Astrocyte (in vitro differentiated cells and primary cell): ENCODE measurements around the gene NTM. TPM values are rescaled to one million over a fixed set of nuclear protein-coding genes. Genes with fewer than 3 reads are reported as not detected.

Experiments used
- DNase-seq: peaks from one replicate; pipeline ENCODE4 v3.0.0-alpha.2; 2010; ENCODE audit warnings: low read depth
- FAIRE-seq: peaks from 2 replicates; lab custom pipeline; 2011; peaks lifted over from hg19 to GRCh38; lab: Jason Lieb, UNC
- H2AFZ ChIP-seq: 2 replicates; pipeline ENCODE4 v1.6.0; 2012; ENCODE audit warnings: low read depth, low read length, inconsistent platforms
- H3K27ac ChIP-seq: 2 replicates; pipeline ENCODE4 v1.5.1; 2011; ENCODE audit warnings: low read depth, low read length, inconsistent platforms
- H3K27me3 ChIP-seq: 2 replicates; pipeline ENCODE4 v1.6.0; 2011; ENCODE audit warnings: low read length, inconsistent platforms; ENCODE audit not compliant: insufficient read depth
- H3K36me3 ChIP-seq: 2 replicates; pipeline ENCODE4 v1.5.1; 2011; ENCODE audit warnings: low read length, inconsistent platforms; ENCODE audit not compliant: insufficient read depth
- H3K4me1 ChIP-seq: 2 replicates; pipeline ENCODE4 v1.5.1; 2011; ENCODE audit warnings: low read length, inconsistent platforms; ENCODE audit not compliant: insufficient read depth
- H3K4me2 ChIP-seq: 2 replicates; pipeline ENCODE4 v1.6.0; 2012; ENCODE audit warnings: low read length, inconsistent platforms
- H3K4me3 ChIP-seq: 2 replicates; pipeline ENCODE4 v1.5.1; 2011; ENCODE audit warnings: low read depth, mild to moderate bottlenecking, low read length, inconsistent platforms; ENCODE audit not compliant: insufficient read depth
- H3K79me2 ChIP-seq: 2 replicates; pipeline ENCODE4 v1.6.0; 2012; ENCODE audit warnings: mild to moderate bottlenecking, low read length, inconsistent platforms; ENCODE audit not compliant: insufficient read depth
- H3K9ac ChIP-seq: 2 replicates; pipeline ENCODE4 v1.6.0; 2012; ENCODE audit warnings: mild to moderate bottlenecking, low read length, inconsistent platforms
- H3K9me3 ChIP-seq: 2 replicates; pipeline ENCODE4 v1.5.1; 2012; ENCODE audit warnings: low read depth, mild to moderate bottlenecking, low read length, inconsistent platforms; ENCODE audit not compliant: insufficient read depth
- H4K20me1 ChIP-seq: 2 replicates; pipeline ENCODE4 v1.6.0; 2012; ENCODE audit warnings: low read length, inconsistent platforms; ENCODE audit not compliant: insufficient read depth
- H3K27ac Mint-ChIP-seq: one replicate; pipeline ENCODE4 v1.8.0; 2021; ENCODE audit warnings: mild to moderate bottlenecking, mixed read lengths; ENCODE audit not compliant: unreplicated experiment
- H3K27me3 Mint-ChIP-seq: one replicate; pipeline ENCODE4 v1.8.0; 2021; ENCODE audit warnings: low read depth, mixed read lengths; ENCODE audit not compliant: unreplicated experiment
- H3K36me3 Mint-ChIP-seq: one replicate; pipeline ENCODE4 v1.8.0; 2021; ENCODE audit warnings: low read depth, mixed read lengths; ENCODE audit not compliant: unreplicated experiment
- H3K4me1 Mint-ChIP-seq: one replicate; pipeline ENCODE4 v1.8.0; 2021; ENCODE audit warnings: low read depth, mixed read lengths; ENCODE audit not compliant: unreplicated experiment
- H3K4me3 Mint-ChIP-seq: one replicate; pipeline ENCODE4 v1.8.0; 2021; ENCODE audit warnings: mild to moderate bottlenecking, moderate library complexity, mixed read lengths; ENCODE audit not compliant: unreplicated experiment
- H3K9me3 Mint-ChIP-seq: one replicate; pipeline ENCODE4 v1.8.0; 2021; ENCODE audit warnings: mild to moderate bottlenecking, mixed read lengths; ENCODE audit not compliant: unreplicated experiment
- CTCF ChIP-seq: IDR thresholded peaks from 2 replicates; pipeline ENCODE4 v1.5.1; 2011; ENCODE audit warnings: low read depth, mild to moderate bottlenecking, inconsistent platforms, low read length, moderate library complexity; ENCODE audit not compliant: insufficient read depth
- EZH2 ChIP-seq: IDR thresholded peaks from 2 replicates; pipeline ENCODE4 v1.6.1; 2012; ENCODE audit warnings: mild to moderate bottlenecking, low read length, inconsistent platforms; ENCODE audit not compliant: insufficient read depth
- total RNA-seq: library from RNA; stranded (reverse); gene quantifications from 2 replicates; pipeline ENCODE4 v1.2.1, GENCODE V29; 2021

Gene NTM
- total RNA-seq, 1 donor from 2014 or later = 98.2 TPM

DNA sequence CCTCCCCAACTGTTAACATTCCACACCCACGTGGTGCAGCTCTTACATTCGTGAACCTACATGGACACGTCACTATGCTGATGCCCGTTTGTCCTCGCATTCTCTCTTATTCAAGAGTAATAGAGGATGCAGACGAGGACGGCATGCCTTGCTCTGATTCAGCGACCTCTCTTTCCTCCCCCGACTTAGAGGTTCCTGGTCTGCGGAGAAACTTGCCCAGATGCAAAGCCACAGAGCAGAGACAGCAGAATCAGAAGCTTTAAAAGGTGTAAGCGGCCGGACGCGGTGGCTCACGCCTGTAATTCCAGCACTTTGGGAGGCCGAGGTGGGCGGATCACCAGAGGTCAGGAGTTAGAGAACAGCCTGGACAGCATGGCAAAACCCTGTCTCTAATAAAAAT lies 288.0 kb downstream of the NTM start:
- Mint-ChIP-seq H3K27me3 (peaks cover 9% of the 10 kb centered on the region), H3K4me1 (peaks cover 67% of the 10 kb centered on the region), H3K27ac (peak overlapping the region; percentile 64), H3K4me3 (peak overlapping the region; percentile 3), H3K36me3 (peaks cover 3% of the 10 kb centered on the region), H3K9me3 (no peaks in the 10 kb centered on the region)
- Histone ChIP-seq H3K4me2 (no peak overlapping the region), H3K27ac (no peak overlapping the region), H4K20me1 (no peaks in the 10 kb centered on the region), H3K4me1 (peaks cover 22% of the 10 kb centered on the region), H3K27me3 (no peaks in the 10 kb centered on the region), H3K79me2 (no peaks in the 10 kb centered on the region), H3K36me3 (no peaks in the 10 kb centered on the region), H3K9me3 (no peaks in the 10 kb centered on the region), H3K4me3 (no peak overlapping the region), H2AFZ (no peak overlapping the region), H3K9ac (no peak overlapping the region)
- DNase-seq (peak; percentile 39), FAIRE-seq (no peak)
- TF ChIP-seq CTCF (no peak), EZH2 (no peak)

DNA sequence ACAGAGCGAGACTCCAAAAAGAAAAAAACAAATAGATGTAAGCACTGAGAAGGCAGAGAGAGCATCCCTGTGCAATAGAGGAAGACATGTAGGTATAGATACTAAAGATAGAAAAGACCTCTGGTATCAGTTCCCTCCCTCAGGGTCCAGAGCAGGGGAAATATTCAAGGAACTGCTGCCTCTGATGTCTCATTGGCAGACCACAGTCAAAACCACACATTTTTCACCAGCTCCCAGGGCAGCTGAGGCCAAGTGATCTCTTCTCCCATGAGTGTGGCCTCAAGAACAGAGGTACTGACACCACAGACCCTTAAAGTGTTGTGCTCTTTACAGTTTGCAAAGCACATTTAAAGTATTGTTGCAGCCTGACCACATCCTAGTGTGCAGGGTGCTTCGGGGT lies 288.5 kb downstream of the NTM start:
- no peak overlapping the region for H3K4me3 ChIP-seq
- peaks cover 9% of the 10 kb centered on the region for H3K27me3 Mint-ChIP-seq
- no peak for FAIRE-seq
- H3K27ac Mint-ChIP-seq = peak overlapping the region; percentile 58
- no peaks in the 10 kb centered on the region for H3K9me3 Mint-ChIP-seq
- H3K9me3 ChIP-seq = no peaks in the 10 kb centered on the region
- H3K79me2 ChIP-seq = no peaks in the 10 kb centered on the region
- no peak overlapping the region for H2AFZ ChIP-seq
- peaks cover 70% of the 10 kb centered on the region for H3K4me1 Mint-ChIP-seq
- H3K36me3 Mint-ChIP-seq = peaks cover 3% of the 10 kb centered on the region
- H3K4me1 ChIP-seq = peaks cover 22% of the 10 kb centered on the region
- DNase-seq = peak; percentile 38
- H4K20me1 ChIP-seq = no peaks in the 10 kb centered on the region
- no peak overlapping the region for H3K27ac ChIP-seq
- no peak for TF ChIP-seq EZH2
- H3K4me3 Mint-ChIP-seq = peak overlapping the region; percentile 15
- H3K4me2 ChIP-seq = no peak overlapping the region
- H3K9ac ChIP-seq = no peak overlapping the region
- H3K36me3 ChIP-seq = no peaks in the 10 kb centered on the region
- no peaks in the 10 kb centered on the region for H3K27me3 ChIP-seq

DNA sequence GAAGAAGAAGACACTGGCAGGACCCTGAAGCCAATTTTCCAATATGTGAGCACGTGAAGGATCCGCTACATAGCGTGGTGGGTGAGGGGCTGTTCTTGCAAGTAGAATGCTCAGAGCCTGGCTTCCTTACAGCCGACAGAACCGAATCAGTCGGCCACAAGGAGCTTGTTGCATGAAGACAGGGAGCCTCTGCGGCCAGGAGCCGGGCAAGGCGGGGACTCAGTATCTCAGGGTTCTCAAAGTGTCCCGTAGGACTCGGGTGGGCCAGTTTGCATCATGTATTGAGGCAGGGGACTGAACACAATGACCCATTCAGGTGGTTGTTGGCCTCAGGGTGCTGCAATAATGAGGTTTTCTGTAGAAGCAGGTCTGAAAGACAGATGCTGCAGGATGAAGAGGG lies 289.5 kb downstream of the NTM start:
- Histone ChIP-seq H3K79me2 (no peaks in the 10 kb centered on the region), H3K4me1 (peaks cover 22% of the 10 kb centered on the region), H3K27ac (no peak overlapping the region), H3K36me3 (no peaks in the 10 kb centered on the region), H3K4me3 (no peak overlapping the region), H3K4me2 (no peak overlapping the region), H3K27me3 (no peaks in the 10 kb centered on the region), H3K9ac (no peak overlapping the region), H2AFZ (no peak overlapping the region), H3K9me3 (no peaks in the 10 kb centered on the region), H4K20me1 (no peaks in the 10 kb centered on the region)
- Mint-ChIP-seq H3K36me3 (peaks cover 3% of the 10 kb centered on the region), H3K27me3 (peaks cover 3% of the 10 kb centered on the region), H3K27ac (peak overlapping the region; percentile 21), H3K4me3 (no peak overlapping the region), H3K9me3 (no peaks in the 10 kb centered on the region), H3K4me1 (peaks cover 70% of the 10 kb centered on the region)
- no peak for FAIRE-seq
- TF ChIP-seq EZH2 (no peak), CTCF (no peak)
- no peak for DNase-seq
